SIG-M5 treated with dmso at 0.1 percent for 504 hours (cell line): ENCODE measurements around the gene PDE4B.
"Not testable (repeated sequence)": the region's sequence is repeated elsewhere in the genome, so short reads cannot be mapped to it uniquely, and the experiment has no call there.

ENCODE experiments used
- DNase-seq: peaks from one replicate; lab custom pipeline; 2025; ENCODE audit not compliant: unreplicated experiment; lab: John Stamatoyannopoulos, UW

PDE4B gene

DNA sequence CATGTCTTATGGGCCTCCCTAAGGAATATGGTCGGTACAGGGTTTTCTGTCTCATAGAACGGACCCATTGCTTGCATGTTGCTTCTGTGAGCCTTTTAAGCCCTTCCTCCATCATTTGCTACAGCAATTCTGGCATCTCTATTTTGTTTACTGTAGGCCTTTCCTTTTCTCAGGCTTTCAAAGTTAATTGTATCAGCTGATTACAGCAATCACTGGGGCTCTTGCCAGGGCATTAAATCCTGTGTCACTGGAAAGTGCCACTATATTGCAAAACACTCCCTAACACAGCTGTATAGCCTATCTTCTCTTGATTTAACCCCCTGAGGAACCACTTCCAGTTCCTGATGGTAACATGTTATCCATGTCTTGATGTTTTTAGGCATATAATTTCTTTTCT is 156.5 kb downstream of the PDE4B start:
- DNase-seq, result no peak

DNA sequence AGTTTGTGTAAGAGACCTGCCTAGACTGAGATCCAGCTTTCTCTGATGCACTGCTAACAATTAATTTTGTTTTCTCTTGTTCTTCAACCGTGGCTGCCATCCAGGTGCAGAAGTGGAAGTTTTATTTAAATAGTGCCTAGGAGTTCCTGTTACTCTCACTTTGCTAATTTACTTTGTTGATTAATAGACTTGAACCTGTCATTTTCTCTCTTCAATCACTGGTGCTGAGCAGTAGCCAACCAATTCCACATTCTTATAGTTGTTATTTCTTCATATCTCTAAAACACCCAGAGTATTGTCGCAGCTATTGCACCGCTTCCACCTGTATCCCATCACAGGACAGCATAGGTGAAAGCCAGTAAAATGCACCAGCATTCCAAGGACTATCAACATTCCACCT is 157.2 kb downstream of the PDE4B start:
- DNase-seq, result no peak

DNA sequence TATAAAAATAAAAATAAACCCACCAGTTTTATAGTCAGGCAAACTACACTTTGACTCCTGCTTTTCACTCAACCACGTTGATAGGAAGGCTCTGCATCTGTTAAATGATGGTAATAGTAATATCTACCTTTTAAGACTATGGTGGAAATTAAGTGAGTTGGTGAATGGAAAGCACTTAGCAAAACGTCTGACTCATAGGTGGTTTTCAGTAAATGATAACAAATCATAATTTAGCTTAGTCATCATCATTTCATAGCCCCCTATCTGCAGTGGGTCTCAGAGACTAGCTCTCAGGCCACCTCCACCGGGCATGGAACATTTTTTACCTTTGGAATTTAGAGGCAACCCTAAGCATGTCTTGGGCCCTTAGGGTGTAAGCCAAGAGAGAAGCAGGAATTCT is 160.0 kb downstream of the PDE4B start:
- no peak for DNase-seq

DNA sequence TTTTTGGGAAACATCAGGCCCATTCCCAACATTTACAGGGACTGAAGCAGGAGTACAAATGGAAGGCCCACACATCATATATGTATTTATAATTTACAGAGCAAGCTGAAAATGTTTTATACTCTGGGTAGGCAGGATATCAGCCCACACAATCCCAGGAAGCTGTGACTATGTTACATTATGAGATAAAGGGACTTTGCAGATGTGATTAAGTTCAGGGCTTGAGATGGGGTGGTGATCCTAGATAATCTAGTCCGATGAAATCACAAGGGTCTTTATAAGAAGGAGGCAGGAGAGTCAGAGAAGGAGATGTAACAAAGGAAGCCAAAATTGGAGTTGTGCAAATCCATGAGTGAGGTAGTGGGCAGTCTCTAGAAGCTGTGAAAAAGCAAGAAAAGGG is 160.5 kb downstream of the PDE4B start:
- DNase-seq, result no peak

DNA sequence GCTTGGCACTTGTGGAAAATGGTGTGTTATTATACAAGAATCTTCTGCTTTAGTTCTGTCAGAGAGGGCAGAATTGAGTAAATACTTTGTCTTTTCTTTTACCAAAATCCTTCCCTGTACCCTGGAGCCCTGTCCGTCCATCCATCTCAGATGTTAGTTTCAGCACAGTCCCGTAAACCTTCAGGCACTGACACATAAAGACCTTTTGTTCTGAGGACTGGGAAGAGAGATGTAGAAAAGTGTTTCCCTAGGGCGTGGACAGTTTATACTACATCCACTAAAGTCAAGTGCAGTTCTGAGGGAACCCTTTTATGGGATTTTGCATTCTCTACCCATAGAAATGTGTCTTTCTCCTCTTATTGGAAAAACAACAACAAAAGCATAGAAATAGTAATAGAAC is 162.4 kb downstream of the PDE4B start:
- DNase-seq, result no peak

DNA sequence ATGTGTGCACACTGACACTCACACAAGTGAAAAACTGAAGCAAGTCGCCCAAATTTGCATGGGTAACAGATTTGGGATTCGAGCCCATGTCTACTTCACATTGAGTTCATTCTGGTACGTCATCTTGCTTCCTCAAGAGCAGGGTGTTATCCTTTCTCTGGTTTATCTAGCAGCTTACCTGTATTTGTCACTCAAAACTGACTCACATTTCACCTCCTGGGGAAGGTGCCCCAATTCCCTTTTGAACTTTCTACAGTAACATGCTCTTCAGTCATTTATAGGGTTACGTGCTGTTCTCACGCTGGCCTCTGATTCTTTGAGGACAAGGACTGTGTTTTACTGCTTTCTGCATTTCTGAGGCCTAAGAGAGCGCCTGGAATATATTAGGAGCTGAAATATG is 162.8 kb downstream of the PDE4B start:
- no peak for DNase-seq

DNA sequence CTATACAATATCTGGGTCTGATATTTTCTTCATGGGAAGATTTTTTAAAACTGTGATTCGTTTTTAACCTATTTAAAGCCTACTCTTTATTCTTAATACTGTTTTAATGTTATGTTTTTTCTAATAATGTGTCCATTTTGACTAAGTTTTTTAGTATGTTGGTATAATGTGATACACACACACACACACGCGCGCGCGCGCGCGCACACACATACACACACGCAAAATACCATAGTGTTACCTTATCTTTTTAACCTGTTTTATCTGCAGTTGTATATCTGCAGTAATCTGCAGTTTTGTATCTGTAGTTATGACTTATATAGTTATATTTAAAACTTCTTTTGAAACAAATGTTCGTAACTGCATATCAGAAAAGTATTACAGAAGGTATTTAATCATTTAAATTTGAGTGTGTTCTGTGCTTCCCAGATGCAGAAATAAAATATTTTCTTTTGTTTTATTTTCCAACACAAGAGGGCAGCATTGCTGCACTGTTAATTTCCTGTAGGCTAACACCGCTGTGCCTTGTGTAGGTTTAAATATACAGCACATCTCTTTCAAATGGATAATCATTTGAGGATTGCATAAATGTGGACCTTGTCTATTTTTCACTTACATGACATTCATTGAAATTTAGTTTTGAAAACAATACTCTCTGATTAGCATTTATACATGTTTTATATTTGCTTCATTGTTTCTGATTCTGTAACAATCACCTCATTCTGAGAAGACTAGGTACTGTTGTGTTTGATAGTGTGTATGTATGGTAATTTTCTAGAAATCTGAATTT is 166.1 kb downstream of the PDE4B start:
- peak; percentile 42 for DNase-seq

DNA sequence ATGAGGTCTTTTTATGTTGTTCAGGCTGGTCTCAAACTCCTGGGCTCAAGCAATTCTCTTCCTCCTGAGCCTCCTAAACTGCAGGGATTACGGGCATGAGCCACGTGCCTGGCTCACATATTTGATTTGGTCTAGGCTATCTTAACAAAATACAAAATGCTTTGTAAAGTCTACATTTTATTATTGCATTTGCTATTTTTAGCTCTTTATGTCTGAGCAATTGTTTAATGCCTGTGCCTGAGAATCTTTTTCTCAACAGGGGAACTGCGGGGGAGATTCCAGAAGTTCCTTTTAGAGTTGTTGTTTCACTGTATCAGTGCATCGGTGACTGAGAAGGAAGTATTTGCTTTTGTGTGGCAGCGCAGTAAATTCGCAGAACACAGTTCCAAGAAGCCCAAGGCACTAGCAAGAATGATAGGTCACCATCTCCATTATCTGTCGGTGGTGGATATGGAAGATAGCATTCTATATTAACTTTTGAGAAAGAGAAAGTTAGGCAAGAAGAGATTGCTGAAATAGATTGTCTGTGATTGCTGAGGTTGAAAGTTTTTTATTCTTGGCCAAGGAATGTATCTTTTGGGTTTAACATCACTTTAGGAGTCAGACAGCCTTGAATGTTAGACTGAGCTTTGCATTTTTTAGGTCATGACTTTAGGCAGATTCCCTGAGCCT is 167.3 kb downstream of the PDE4B start:
- DNase-seq, result no peak

DNA sequence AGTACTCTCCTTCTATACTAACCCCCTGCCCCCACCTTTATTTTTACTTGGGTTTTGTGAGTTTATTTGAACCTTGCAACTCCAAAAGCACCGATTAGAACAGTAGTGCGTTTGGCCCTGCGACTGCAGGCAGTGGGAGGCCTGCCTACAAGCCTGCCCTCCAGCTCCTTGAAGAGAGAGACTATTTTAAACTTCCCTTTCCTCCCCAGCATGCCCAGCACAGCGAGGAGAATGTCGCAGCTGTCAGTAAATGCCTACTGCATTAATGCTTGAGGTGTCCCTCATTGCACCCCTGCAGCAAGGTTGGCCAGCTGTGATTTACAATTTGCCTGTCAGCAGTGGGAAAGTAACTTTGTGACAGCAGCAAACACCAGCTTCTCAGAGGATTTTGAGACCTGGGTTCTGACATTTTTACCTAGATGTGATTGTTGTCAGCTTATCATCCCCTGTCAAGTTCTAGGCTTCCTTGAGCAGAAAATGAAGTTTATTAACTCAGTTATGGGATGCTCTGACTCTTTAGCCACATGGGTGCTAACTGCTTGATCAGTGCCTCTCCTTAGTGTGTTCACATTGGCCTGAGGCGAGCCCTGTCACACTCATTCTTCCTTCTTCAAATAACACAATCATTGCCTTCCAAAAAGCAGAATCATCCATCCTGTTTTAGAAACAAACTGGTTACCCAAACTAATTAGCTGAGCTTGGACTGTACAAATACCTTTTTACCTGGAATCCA is 170.6 kb downstream of the PDE4B start:
- no peak for DNase-seq

DNA sequence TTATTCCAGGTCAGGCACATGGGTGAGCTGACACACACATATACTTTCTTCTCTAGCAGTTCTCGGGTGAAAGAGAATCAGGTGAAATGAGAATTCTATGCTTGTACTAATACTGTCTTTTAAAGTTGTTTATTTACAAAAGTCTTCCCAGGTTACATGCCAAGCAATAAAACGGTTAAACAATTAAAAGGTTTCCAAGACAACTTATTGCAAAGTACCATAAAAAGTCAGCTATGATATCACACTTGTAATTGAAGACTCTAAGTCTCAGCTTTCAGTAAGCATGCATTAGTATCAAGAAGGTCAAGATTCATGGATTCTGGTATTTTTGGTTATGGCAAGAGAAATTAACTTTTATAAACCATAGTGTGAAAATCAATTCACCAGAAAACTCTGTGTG is 171.4 kb downstream of the PDE4B start:
- no peak for DNase-seq

DNA sequence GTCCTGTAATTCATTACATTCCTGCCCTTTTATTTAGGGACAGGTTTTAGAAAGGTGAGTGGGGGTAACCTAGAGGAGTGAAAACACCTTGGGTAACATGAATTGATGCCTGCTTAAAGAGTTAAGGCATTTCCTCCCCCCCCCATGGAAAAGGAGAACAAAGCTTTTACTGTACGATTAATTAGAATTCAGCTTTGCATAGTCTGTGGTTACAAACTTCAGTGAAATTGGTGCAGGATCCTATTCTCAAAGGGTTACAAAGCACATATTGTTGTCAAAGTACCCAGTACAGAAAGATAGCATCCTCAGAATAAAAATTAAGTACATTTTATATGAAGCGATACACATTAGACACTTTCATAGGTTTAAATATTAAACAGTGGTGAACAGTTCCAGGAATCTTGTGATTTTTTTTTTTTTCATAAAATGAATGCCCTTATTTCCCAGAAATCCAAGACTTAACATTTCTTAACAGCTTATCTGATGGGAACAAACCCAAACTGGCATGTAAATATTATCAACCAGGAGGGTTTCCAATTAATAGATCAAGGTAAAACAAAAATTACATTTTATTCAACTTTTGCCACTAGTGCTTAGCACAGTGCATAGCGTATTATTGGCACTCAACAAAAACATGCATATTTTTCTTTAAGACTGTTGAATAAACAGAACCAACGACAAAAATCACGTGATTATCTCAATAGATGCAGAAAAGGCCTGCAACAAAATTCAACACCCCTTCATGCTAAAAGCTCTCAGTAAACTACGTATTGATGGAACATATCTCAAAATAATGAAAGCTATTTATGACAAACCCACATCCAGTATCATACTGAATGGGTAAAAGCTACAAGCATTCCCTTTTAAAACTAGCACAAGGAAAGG is 172.7 kb downstream of the PDE4B start:
- no peak for DNase-seq

DNA sequence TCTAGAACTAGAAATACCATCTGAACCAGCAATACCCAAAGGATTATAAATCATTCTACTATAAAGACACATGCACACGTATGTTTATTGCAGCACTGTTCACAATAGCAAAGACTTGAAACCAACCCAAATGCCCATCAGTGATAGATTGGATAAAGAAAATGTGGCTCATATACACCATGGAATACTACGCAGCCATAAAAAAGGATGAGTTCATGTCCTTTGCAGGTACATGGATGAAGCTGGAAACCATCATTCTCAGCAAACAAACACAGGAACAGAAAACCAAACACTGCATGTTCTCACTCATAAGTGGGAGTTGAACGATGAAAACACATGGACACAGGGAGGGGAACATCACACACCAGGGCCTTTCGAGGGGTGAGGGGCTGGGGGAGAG is 174.8 kb downstream of the PDE4B start:
- DNase-seq, result not testable (repeated sequence)

DNA sequence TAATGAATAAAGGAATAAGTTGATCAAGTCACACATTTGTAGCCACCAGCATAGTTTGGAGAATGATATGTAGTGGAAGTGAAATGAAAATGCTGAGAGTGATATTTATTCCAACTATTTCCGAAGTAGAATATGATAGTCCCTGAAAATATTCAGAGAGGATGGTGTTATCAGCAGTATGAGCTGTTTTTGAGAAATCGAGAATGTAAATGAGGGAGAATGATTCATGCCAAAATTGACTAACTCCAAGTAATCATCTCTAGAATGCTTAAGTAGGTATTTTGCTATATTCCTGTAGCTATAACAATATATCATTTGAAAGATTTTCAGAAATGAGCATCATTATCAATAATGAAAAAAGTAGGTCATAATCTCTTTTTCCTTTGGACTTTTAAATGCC is 178.9 kb downstream of the PDE4B start:
- no peak for DNase-seq

DNA sequence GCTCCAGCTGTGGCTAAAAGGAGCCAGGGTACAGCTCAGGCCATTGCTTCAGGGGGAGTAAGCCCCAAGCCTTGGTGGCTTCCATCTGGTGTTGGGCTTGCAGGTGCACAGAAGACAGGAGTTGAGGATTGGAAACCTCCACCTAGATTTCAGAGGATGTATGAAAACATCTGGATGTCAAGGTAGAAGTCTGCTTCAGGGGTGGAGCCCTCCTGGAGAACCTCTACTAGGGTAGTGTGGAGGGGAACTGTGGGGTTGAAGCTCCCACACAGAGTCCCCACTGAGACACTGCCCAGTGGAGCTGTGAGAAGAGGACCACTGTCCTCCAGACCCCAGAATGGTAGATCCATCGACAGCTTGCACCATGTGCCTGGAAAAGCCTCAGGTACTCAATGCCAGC is 183.0 kb downstream of the PDE4B start:
- no peak for DNase-seq

DNA sequence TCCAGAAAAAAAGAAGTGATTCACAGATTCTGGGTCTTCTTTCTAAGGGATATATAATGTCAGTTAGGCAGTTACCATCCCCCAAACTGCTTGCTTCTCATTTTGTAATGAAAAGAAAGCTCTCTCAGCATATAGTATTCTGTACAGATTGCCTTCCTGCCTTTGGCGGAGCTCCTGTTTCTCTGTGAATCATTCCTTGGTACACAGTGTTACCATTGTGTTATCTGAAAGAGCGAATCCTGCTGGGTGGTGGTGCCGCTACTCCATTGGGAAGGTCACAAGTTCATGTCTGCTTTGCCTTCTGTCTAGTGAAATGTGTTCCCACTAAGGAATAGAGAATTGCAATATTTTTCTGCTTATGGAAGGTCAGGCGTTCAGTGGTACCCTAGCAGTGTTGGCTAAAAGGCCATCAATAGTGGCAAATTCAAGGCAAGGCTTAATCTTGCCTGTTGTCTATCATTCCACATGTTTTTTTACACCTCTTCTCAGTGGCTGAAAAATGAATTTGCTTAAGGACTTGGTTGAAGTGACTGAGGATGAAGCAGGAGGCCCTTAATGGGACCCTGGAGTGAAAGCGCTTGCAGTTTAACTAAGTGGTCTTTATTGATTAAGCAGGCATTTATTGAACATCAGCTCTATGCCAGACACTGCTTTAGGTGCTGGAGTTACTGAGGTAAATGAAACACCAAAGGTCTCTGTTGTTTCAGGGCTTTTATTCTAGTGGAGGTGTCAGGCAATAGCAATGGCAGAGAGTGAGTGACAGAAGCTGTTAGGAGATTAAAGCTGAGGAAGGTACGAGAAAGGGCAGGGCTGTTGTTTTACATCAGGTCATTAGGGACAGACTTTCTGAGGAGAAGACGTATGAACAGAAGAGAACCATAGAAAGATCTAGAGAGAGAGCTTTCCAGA is 186.7 kb downstream of the PDE4B start:
- no peak for DNase-seq

DNA sequence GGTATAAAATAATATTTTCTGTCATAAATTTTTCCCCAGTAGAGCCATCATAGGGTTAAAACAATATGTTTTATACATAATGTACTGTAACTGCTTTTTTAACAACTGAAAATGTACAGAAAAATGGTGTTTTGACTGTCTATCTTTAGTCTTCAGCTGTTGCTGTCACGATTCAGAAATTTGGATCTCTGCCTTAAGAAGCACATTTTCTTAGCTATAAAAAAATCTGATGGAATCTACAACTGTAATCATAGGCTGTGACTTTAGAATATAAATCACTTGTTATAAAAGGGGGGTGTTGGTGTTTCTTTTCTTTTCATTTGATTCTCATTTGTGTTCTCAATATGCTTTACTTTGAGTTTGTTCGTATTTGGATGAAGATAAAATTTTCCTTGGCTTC is 187.5 kb downstream of the PDE4B start:
- DNase-seq, result no peak

DNA sequence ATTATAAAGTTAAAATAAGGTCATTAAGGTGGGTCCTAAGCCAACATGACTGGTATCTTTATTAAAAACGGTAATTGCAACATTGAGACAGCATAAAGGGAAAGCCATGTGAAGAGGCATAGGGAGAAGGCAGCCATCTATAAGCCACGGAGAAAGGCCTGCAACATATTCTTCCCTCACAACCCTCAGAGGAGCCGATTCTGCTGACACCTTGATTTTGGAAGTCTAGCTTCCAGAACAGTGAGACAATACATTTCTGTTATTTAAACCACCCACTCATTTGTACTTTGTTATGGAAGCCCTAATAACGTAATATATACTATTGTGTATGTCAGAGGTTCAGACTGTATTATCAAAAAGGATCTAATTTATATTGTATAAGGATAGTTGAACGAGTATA is 190.8 kb downstream of the PDE4B start:
- no peak for DNase-seq

DNA sequence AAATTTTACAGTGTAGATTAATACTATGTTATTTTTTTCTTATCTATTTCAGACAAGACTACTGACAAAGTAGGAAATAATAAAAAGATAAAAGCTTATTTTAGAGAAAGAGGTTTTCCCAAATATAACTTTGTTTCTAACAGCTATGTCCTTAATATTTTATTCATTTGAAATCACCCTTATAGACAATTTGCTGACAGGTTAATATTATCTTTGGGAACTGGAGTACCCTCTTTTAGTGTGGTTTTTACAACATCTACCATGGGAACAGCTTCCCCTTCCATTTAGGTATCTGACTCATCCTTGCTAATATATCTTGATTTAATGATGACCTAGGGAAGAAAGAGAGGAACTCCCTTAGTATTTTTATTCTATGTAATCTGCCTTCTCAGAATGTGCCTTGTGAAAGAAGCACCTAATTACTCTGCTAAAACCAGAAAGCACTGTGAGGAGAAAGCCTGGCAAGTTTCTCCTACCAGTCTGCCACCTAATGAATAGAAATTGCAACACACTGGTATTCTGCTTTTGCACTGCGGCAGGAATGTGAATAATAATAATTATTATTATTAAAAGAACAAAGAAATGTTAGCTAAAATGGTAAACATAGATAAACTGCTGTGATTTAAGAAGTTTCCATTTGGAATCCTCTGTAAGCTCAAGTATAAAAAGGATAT is 192.8 kb downstream of the PDE4B start:
- no peak for DNase-seq

DNA sequence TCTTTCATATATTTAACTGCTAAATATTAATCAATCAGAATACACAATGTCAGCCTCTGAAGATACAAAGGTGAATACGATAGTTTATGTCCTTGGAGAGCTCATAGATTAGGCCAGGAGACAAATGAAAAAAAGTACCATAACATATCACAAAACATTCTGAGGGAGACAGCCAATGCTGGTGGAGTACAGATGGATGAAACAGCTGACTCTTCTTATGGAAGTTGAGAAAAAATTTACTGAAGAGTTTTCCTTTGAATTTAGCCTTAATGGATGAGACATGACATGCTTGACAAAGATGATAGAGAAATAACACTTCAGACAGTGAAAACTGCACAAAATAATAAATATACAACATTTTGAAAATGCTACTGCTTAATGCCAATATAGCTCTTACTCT is 193.5 kb downstream of the PDE4B start:
- DNase-seq, result no peak

DNA sequence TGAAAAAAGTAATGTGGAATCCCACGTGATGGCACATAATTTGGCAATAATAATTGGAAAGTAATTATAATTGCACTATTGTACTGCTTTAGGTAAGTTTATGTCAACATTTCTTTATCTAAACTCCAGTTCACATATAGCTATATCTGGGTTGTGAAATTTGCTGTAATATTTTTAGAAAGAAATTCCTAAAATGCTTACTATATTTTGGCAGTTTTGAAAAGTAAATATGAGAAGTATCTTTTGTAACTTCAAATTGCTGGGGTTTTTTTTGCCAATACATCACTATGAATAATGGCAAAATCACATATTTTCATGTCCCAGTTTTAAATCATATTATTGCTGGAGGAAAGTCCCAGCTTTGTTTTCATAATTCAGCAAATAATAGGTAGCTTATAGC is 197.5 kb downstream of the PDE4B start:
- DNase-seq, result no peak
